T1000 (cell line): ENCODE measurements around the gene SLC44A1.

Source experiments
- DNase-seq: peaks from one replicate; lab custom pipeline; 2025; ENCODE audit warnings: mixed read lengths; lab: John Stamatoyannopoulos, UW

Gene SLC44A1

GRCh38 chr9:105333811-105334210, 89.4 kb downstream of the SLC44A1 start:
- DNase-seq: no peak

GRCh38 chr9:105338308-105338707, 93.9 kb downstream of the SLC44A1 start:
- no peak for DNase-seq

- DNase-seq: no peak
These were observed 95.4 kb downstream of the SLC44A1 start for GRCh38 chr9:105339849-105340248.

- DNase-seq: no peak
These were observed 97.1 kb downstream of the SLC44A1 start for GRCh38 chr9:105341434-105342146.

- no peak for DNase-seq
These were observed 97.7 kb downstream of the SLC44A1 start for GRCh38 chr9:105342147-105342505.

GRCh38 chr9:105344283-105344682, 99.8 kb downstream of the SLC44A1 start:
- DNase-seq: no peak

GRCh38 chr9:105345626-105346025, 101.2 kb downstream of the SLC44A1 start:
- no peak for DNase-seq

- DNase-seq: no peak
These were observed 101.8 kb downstream of the SLC44A1 start for GRCh38 chr9:105346273-105346672.

GRCh38 chr9:105354448-105354847, 110.0 kb downstream of the SLC44A1 start:
- no peak for DNase-seq

- DNase-seq: no peak
These were observed 111.3 kb downstream of the SLC44A1 start for GRCh38 chr9:105355781-105356180.

GRCh38 chr9:105357937-105358336, 113.5 kb downstream of the SLC44A1 start:
- no peak for DNase-seq

GRCh38 chr9:105359892-105360291, 115.4 kb downstream of the SLC44A1 start:
- DNase-seq: no peak

- DNase-seq: no peak
These were observed 115.9 kb downstream of the SLC44A1 start for GRCh38 chr9:105360344-105360743.

GRCh38 chr9:105361873-105362272, 117.4 kb downstream of the SLC44A1 start:
- DNase-seq: no peak

GRCh38 chr9:105362470-105362869, 118.0 kb downstream of the SLC44A1 start:
- DNase-seq: no peak

GRCh38 chr9:105363837-105364236, 119.4 kb downstream of the SLC44A1 start:
- no peak for DNase-seq

- DNase-seq: no peak
These were observed 125.5 kb downstream of the SLC44A1 start for GRCh38 chr9:105369911-105370310.

GRCh38 chr9:105373723-105374122, 129.3 kb downstream of the SLC44A1 start:
- DNase-seq: no peak

GRCh38 chr9:105375323-105375722, 130.9 kb downstream of the SLC44A1 start:
- no peak for DNase-seq

GRCh38 chr9:105376893-105377292, 132.4 kb downstream of the SLC44A1 start:
- DNase-seq: no peak

- DNase-seq: no peak
These were observed 141.0 kb downstream of the SLC44A1 start for GRCh38 chr9:105385381-105385985.

GRCh38 chr9:105389796-105390195, 145.3 kb downstream of the SLC44A1 start:
- DNase-seq: no peak

GRCh38 chr9:105390871-105391270, 146.4 kb downstream of the SLC44A1 start:
- no peak for DNase-seq

GRCh38 chr9:105391288-105391687, 146.8 kb downstream of the SLC44A1 start:
- no peak for DNase-seq
